ENCODE results near the gene VWCE.

The VWCE gene

GRCh38 chr11:61327669-61328071 is 32.6 kb upstream of the VWCE start:
- no peak for DNase-seq (ENCODE audit: low read depth in 2 of 2)

GRCh38 chr11:61325649-61326414 is 30.7 kb upstream of the VWCE start:
- DNase-seq (ENCODE audit: low read depth in 2 of 2), result no peak

DNA sequence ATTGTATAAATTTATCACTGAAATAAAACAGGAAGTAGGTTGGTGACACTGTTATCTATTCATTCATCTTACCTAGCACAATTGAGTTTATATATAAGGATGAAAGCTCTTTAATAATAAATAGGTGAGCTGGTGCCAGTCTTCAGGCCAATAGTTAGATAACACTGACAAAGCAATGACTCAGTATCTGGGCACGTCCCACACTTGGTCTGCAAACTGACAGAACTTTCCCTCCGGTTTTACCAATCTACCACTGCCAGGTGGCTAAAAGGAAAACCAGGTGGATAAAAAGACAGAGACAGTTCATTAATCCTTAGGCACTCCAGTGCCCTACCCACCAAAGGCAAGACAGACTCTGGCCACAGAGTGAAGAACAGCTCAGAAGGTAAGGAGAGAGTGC is 20.1 kb upstream of the VWCE start:
- DNase-seq (ENCODE audit: low read depth in 2 of 2), result no peak

DNA sequence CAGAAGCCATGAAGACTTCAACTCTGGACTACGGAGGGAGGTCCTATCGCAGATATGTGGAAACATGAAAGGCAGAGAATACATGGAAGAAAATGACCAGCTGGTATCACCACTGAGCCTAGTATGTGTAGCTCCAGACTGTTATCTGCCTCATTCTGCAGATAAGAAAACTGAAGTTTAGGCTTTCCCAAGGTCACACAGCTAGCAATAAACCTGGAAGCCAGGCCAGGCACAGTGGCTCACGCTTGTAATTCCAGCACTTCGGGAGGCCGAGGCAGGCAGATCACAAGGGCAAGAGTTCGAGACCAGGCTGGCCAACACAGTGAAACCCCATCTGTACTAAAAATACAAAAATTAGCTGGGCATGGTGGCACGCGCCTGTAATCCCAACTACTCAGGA is 15.6 kb upstream of the VWCE start:
- DNase-seq (ENCODE audit: low read depth in 2 of 2), result no peak

GRCh38 chr11:61309739-61310138 is 14.6 kb upstream of the VWCE start:
- no peak for DNase-seq (ENCODE audit: low read depth in 2 of 2)

- DNase-seq (ENCODE audit: low read depth in 2 of 2), result no peak
These were observed 14.0 kb upstream of the VWCE start for GRCh38 chr11:61309141-61309540.

DNA sequence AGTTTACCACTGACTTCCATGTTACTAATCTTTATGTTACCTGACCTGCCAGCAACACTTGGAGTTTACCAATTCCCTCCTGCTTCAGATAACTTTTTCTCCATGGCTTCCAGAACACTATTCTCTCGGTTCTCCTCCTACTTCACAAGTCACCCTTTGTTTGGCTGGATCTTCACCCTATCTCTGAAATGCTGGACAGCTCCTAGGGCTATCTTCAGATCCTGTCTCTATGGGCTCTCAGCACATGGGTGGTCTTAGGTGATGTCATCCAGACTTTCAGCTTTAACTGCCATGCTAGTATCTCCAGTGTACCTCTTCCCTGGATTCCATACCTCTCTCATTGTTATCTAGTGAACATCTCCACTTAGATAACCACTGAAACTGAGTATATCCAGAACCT is 12.2 kb upstream of the VWCE start:
- DNase-seq (ENCODE audit: low read depth in 2 of 2), result no peak

DNA sequence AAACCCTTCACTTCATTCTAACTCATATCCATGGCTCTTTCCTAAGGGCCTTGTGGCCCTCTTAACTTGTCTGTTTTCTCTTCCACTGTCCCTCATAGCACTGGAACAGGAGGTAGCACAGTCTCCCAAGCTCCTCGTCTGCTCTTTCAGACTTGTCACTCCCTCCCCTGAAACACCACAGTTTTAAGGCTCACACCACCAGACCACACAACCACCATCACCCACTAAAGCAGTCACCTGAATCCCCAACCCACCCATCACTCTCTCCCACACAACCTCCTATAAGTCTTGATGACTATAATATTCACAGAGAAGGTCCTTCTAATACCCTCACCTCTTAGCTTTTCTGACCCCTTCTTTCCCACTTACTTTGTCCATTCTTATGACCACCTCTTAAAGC is 11.1 kb upstream of the VWCE start:
- no peak for DNase-seq (ENCODE audit: low read depth in 2 of 2)

DNA sequence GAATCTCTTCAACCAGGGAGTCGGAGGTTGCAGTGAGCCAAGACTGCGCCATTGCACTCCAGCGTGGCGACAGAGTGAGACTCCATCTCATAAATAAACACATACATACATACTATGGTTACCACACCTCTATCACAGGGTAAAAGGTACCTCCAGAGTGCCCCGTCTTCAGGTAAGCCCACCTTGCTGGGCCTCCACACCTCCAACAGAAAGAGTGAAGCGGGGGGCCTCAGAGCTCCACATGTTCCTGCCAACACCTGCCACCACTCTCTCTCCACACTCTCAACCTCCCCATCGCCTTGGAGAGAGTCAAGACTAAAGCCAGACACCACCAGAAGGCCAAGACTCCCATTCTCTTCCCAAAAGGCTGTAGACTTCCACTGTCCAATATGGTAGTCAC is 10.3 kb upstream of the VWCE start:
- DNase-seq (ENCODE audit: low read depth in 2 of 2), result no peak

DNA sequence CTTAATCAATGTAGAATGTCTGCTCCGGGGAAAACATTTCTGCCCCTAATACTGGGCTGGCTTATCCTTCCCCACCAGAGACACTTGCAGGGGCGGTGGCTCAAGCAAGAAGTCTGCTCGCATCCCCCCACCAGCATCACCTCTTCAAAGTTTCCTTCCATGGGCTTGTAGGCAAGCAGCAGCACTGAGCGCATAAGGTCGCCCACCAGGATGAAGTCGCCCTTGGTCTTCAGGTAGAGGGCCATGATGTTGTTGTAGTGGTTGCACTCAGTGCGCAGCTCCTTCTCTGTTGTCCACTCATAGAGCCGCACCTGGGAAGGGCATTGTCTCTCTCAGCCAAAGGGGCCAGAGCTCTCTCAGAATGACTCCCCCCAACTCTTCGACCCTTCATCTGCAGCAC is 8.6 kb upstream of the VWCE start:
- DNase-seq (ENCODE audit: low read depth in 2 of 2), result no peak

- DNase-seq (ENCODE audit: low read depth in 2 of 2), result no peak
These were observed 7.4 kb upstream of the VWCE start for GRCh38 chr11:61302550-61302949.

DNA sequence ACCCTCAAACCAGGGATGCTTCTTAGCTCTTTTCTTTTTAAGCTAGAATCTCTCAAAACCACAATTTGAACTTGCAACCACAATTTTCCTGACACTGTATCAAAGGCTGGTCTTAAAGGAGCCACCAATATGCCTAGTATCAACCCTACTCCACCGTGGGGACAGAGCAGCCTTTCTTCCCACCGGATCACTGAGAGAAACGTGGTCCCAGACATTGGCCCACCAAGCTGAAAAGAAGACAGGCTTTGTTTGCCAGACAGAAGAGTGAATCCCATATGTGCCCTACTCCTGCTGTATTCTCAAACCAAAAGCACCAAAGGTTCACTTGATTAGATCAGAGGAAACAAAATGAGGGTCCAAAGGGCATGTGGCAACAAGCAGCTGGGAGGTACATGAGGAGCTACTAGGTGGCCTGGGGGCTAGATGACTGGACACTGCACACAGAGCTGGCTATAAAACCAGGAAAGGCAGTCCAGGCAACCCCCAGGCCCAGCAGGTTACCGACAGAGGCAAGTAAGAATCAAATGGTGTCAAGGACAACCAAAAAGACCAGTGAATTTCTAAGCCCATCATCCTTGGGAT is 3.6 kb upstream of the VWCE start:
- no peak for DNase-seq (ENCODE audit: low read depth in 2 of 2)

DNA sequence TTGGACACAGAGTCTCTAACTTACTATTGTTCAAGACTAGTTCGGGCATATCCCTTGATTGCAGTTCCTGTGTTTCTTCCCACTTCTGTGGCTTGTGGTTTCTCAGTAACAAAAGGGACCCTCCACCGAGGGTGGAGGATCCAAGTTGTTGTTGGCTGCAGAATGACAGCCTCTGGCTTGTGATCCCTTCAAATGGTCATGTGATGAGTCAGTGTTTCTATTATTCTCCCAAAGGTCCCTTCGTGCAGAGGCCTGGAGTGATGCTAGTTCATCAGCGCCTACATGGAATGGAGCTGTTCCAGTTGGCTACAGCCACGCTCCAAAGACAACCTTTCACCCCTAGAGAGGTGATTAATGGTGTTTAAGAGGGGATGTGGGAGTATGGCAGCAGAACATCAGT is 2.6 kb upstream of the VWCE start:
- DNase-seq (ENCODE audit: low read depth in 2 of 2), result no peak

DNA sequence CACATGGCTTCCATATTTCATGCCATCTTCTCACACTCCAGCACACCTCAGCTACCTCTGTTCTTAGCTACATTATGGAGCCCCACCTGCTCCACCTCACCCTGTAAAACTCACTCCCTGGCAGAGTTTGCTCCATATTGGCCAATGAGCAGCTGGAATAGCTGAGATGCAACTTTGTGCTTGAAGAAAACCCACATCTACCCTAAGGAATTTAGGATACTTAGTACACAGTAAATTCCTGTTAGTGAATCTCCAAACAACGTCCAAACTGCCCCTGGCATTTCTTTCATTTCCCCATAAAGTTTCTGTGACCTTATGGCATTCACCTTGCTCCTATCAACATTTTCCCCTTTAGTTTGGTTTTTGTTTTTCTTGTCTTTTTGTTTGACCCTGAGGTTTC is 2.2 kb upstream of the VWCE start:
- DNase-seq (ENCODE audit: low read depth in 2 of 2), result no peak

- DNase-seq (ENCODE audit: low read depth in 2 of 2), result no peak
These were observed 445 bp upstream of the VWCE start for GRCh38 chr11:61295596-61295926.

- peak; percentile 36 to 60 for DNase-seq (ENCODE audit: low read depth in 2 of 2)
These were observed 1.0 kb downstream of the VWCE start for GRCh38 chr11:61293867-61294716.

- no peak for DNase-seq (ENCODE audit: low read depth in 2 of 2)
These were observed 2.8 kb downstream of the VWCE start for GRCh38 chr11:61292356-61292755.

GRCh38 chr11:61290905-61291690 is 4.0 kb downstream of the VWCE start:
- DNase-seq (ENCODE audit: low read depth in 2 of 2), result no peak

DNA sequence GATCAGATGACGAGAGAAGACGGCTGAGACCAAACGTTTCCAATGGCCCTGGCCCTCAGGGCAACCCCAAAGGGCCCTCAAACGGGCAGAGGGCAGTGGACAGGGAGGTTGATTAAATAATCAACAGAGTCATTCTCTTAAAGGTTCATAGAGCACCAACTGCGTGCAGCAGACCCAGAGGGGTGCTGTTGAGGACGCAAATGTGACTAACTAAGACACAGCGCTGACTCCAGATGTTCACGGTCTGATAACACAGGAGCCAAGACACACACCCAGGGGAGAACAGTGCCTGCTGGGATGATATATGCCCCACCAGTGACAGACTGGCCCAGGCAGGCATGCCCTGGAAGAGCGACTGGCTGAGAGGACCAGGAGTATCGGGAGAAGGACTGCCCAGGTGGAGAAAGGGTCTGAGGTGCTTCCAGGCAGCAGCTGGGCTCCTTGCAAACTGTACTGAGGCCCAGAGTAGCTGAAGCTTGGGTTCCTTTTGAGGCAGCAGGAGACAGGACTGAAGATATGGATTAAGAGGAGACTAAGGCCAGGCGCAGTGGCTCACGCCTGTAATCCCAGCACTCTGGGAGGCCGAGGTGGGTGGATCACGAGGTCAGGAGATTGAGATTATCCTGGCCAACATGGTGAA is 7.7 kb downstream of the VWCE start:
- no peak for DNase-seq (ENCODE audit: low read depth in 2 of 2)

DNA sequence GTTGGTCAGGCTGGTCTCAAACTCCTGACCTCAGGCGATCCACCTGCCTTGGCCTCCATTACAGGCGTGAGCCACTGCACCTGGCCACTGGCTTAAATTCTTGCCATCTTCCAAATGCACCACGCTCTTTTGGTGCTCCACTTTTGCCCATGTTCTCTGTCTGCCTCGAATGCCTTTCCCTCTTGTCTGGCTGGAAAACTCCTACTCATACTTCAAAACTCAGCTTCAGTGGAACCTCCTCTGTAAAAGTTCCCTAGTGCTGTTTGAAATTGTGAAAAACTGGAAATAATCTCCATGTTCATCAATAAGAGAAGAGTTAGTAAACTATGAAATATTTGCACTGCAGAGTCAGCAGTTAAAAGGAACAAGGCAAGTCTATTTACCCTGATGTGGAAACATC is 11.5 kb downstream of the VWCE start:
- no peak for DNase-seq (ENCODE audit: low read depth in 2 of 2)

DNA sequence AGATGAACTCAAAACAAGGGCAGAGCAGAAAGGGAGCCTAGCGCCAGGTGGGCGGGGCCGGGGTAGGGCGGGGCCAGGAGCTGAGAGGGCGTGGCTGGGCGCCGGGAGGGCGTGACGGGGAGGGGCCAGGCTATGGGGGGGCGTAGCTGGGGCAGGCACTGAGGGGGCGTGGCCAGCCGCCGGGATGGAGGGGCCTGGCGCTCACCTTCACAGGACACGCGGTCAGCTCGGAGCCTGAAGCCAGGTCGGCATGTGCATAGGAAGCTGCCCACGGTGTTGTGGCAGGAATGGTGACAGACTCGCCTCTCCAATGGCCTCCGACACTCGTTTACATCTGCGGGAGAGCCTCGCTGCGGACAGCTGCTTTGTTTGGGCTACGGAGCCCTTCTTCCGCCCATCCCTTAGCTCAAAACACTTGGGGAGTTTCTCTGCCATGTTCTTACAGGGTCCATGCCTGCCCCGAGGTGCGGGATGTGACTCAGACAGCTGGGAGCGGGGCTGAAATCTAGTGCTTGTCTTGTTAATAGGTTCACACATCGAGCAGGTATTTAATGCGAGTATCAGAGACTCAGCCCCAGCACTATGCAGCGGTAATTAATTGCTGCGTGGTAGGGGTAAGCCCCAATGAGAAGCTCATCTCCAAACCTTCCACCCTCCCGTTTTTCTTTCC is 13.4 kb downstream of the VWCE start:
- DNase-seq (ENCODE audit: low read depth in 2 of 2), result no peak

All from stimulated activated CD8-positive, alpha-beta memory T cell treated with anti-CD3 and anti-CD28 coated beads, Interleukin-7, amount 100 ng/mL, for 4 hours (primary cell).